Neural progenitor cell (in vitro differentiated cells): Measurements from ENCODE around the gene SSTR5. TPM values are rescaled to one million over a fixed set of nuclear protein-coding genes. Genes with fewer than 3 reads are reported as not detected.

ENCODE experiments used
- DNase-seq: peaks from one replicate; pipeline ENCODE4 v3.0.0-alpha.2; 2016; ENCODE audit warnings: low spot score
- H2AFZ ChIP-seq: fragments of 200-600 bp; sonication (generic); replicated peaks from 2 replicates; pipeline ENCODE4 v1.6.1; 2016; ENCODE audit warnings: antibody characterized with exemption
- H3F3A ChIP-seq: fragments of 200-600 bp; sonication (generic); 2 replicates; pipeline ENCODE4 v1.6.1; 2016; ENCODE audit warnings: antibody characterized with exemption, low read depth
- H3K27ac ChIP-seq: fragments of 200-600 bp; sonication (generic); 2 replicates; pipeline ENCODE4 v1.5.1; 2016; ENCODE audit warnings: mild to moderate bottlenecking
- H3K27me3 ChIP-seq: fragments of 200-600 bp; sonication (generic); 2 replicates; pipeline ENCODE4 v1.6.1; 2016; ENCODE audit warnings: mild to moderate bottlenecking, moderate library complexity
- H3K36me3 ChIP-seq: fragments of 200-600 bp; sonication (generic); 2 replicates; pipeline ENCODE4 v1.5.1; 2016
- H3K4me1 ChIP-seq: fragments of 200-600 bp; sonication (generic); 2 replicates; pipeline ENCODE4 v1.6.1; 2016; ENCODE audit warnings: mixed run types
- H3K4me2 ChIP-seq: fragments of 200-600 bp; sonication (generic); 2 replicates; pipeline ENCODE4 v1.6.1; 2016
- H3K4me3 ChIP-seq: fragments of 200-600 bp; sonication (generic); 2 replicates; pipeline ENCODE4 v1.5.1; 2016
- H3K79me2 ChIP-seq: fragments of 200-600 bp; sonication (generic); 2 replicates; pipeline ENCODE4 v1.6.1; 2016; ENCODE audit warnings: low read depth
- H3K9ac ChIP-seq: fragments of 200-600 bp; sonication (generic); 2 replicates; pipeline ENCODE4 v1.6.1; 2016
- H3K9me3 ChIP-seq: fragments of 200-600 bp; sonication (generic); 2 replicates; pipeline ENCODE4 v1.5.1; 2016; ENCODE audit warnings: low read depth
- H4K20me1 ChIP-seq: fragments of 200-600 bp; sonication (generic); 2 replicates; pipeline ENCODE4 v1.6.1; 2016; ENCODE audit warnings: low read depth
- H3K27ac Mint-ChIP-seq: 3 replicates; pipeline ENCODE4 v1.8.0; 2021; ENCODE audit warnings: mixed read lengths
- H3K27me3 Mint-ChIP-seq: 2 replicates; pipeline ENCODE4 v1.8.0; 2022; ENCODE audit warnings: low read depth, mild to moderate bottlenecking, inconsistent platforms, moderate library complexity, mixed read lengths; ENCODE audit not compliant: insufficient read depth
- H3K36me3 Mint-ChIP-seq: 3 replicates; pipeline ENCODE4 v1.8.0; 2021; ENCODE audit warnings: mixed read lengths
- H3K4me1 Mint-ChIP-seq: 3 replicates; pipeline ENCODE4 v1.8.0; 2021; ENCODE audit warnings: mixed read lengths
- H3K4me3 Mint-ChIP-seq: 3 replicates; pipeline ENCODE4 v1.8.0; 2021; ENCODE audit warnings: mild to moderate bottlenecking, moderate library complexity, mixed read lengths
- H3K9me3 Mint-ChIP-seq: 3 replicates; pipeline ENCODE4 v1.8.0; 2020; ENCODE audit warnings: mixed read lengths
- EZH2 ChIP-seq: fragments of 200-600 bp; sonication (generic); IDR thresholded peaks from 2 replicates; pipeline ENCODE4 v1.6.1; 2017; ENCODE audit warnings: antibody characterized with exemption, mild to moderate bottlenecking, moderate library complexity
- EZH2phosphoT487 ChIP-seq: fragments of 200-600 bp; sonication (generic); IDR thresholded peaks from 2 replicates; pipeline ENCODE4 v1.6.1; 2017; ENCODE audit warnings: antibody characterized with exemption
- total RNA-seq: library from RNA; depleted of rRNA; stranded (reverse); fragments of >200 nt; gene quantifications from 2 replicates; pipeline ENCODE4 v1.2.3, GENCODE V29; 2015; ENCODE audit warnings: low replicate concordance
- TF ChIP-seq, protein P1 (sequence below): fragments of 200-600 bp; sonication (generic); IDR thresholded peaks from 2 replicates; pipeline ENCODE4 v1.5.1; 2017; ENCODE audit warnings: antibody characterized with exemption, mild to moderate bottlenecking

Gene SSTR5
- total RNA-seq, 1 donor from 2014 or later = not detected

DNA sequence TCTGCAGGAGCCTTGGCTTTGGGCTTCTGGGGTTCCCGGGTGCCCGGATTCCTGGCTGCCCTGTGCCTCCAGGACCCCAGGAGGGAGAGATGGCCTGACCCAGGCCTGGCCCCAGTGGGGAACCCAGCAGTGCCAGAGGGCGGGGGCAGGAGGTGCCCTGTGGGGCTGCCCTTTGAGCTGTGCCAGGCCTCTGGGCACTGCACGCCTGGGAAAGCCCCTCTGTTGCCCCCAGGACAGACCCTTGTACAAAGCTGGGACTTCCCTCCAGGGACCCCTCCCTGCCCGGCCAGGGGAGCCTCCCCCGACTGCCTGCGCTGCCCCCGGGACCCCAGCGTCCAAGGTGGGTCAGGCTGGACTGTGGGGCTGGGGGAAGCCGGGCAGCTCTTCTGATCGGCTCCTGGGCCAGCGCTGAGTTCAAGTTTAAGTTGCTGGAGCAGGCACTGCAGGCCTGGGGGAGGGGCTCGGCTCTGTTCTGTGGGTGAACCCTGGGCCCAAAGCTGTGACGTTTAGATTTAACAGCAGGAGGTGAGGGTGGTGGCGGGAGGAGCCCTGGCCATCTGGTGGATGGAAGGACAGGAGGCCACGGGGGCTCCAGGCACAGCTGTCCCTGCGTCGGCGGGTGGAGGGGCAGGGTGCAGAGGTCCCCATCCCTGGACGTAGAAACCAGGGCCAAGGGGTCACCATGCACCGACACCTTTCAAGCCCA lies 51.1 kb downstream of the SSTR5 start:
- Mint-ChIP-seq H3K27me3 (peaks cover 4% of the 10 kb centered on the region), H3K4me3 (no peak overlapping the region), H3K36me3 (no peaks in the 10 kb centered on the region), H3K4me1 (peaks cover 9% of the 10 kb centered on the region), H3K27ac (no peak overlapping the region), H3K9me3 (no peaks in the 10 kb centered on the region)
- H2AFZ ChIP-seq = no peak overlapping the region
- H3K4me3 ChIP-seq = no peak overlapping the region
- no peaks in the 10 kb centered on the region for H4K20me1 ChIP-seq
- peaks cover 24% of the 10 kb centered on the region for H3K4me1 ChIP-seq
- TF ChIP-seq, protein P1, sequence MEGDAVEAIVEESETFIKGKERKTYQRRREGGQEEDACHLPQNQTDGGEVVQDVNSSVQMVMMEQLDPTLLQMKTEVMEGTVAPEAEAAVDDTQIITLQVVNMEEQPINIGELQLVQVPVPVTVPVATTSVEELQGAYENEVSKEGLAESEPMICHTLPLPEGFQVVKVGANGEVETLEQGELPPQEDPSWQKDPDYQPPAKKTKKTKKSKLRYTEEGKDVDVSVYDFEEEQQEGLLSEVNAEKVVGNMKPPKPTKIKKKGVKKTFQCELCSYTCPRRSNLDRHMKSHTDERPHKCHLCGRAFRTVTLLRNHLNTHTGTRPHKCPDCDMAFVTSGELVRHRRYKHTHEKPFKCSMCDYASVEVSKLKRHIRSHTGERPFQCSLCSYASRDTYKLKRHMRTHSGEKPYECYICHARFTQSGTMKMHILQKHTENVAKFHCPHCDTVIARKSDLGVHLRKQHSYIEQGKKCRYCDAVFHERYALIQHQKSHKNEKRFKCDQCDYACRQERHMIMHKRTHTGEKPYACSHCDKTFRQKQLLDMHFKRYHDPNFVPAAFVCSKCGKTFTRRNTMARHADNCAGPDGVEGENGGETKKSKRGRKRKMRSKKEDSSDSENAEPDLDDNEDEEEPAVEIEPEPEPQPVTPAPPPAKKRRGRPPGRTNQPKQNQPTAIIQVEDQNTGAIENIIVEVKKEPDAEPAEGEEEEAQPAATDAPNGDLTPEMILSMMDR = no peak
- TF ChIP-seq EZH2phosphoT487 (no peak), EZH2 (no peak)
- no peaks in the 10 kb centered on the region for H3K27me3 ChIP-seq
- no peaks in the 10 kb centered on the region for H3K79me2 ChIP-seq
- no peaks in the 10 kb centered on the region for H3K36me3 ChIP-seq
- no peaks in the 10 kb centered on the region for H3K9me3 ChIP-seq
- H3K9ac ChIP-seq = no peak overlapping the region
- no peak for DNase-seq
- H3F3A ChIP-seq = no peaks in the 10 kb centered on the region
- no peak overlapping the region for H3K27ac ChIP-seq
- no peak overlapping the region for H3K4me2 ChIP-seq

GRCh38 chr16:1124291-1124690 lies 51.7 kb downstream of the SSTR5 start:
- no peaks in the 10 kb centered on the region for H3K36me3 Mint-ChIP-seq
- H3K4me3 Mint-ChIP-seq = no peak overlapping the region
- H3K4me1 Mint-ChIP-seq = peaks cover 9% of the 10 kb centered on the region
- Histone ChIP-seq H3K27ac (no peak overlapping the region), H3K9ac (no peak overlapping the region), H3K36me3 (no peaks in the 10 kb centered on the region), H3F3A (no peaks in the 10 kb centered on the region), H2AFZ (no peak overlapping the region), H3K9me3 (no peaks in the 10 kb centered on the region), H3K27me3 (no peaks in the 10 kb centered on the region), H3K4me1 (peaks cover 24% of the 10 kb centered on the region), H4K20me1 (no peaks in the 10 kb centered on the region), H3K79me2 (no peaks in the 10 kb centered on the region), H3K4me3 (no peak overlapping the region), H3K4me2 (no peak overlapping the region)
- no peak overlapping the region for H3K27ac Mint-ChIP-seq
- peaks cover 4% of the 10 kb centered on the region for H3K27me3 Mint-ChIP-seq
- no peak for DNase-seq
- TF ChIP-seq EZH2 (no peak), EZH2phosphoT487 (no peak)
- TF ChIP-seq, protein P1 = no peak
- no peaks in the 10 kb centered on the region for H3K9me3 Mint-ChIP-seq

DNA sequence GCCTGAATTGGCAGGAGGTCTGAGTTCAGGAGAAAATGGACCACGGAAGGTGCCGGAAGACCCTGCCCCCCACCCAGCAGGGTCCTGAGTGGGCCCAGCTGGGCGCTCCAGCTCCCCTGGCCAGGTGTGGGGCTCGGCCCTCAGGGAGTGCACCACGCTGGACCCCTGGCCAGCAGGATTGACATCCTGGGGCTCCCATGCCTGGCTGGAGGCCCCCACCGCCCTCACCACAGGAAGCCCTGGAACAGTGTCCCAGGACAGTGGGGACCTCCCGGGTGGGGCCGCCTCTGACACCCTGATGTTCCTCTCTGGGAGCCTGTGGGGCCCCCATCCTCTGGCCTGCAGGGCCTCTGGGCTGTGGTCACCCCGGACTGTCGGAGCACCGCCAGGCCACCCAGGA lies 52.2 kb downstream of the SSTR5 start:
- no peaks in the 10 kb centered on the region for H3F3A ChIP-seq
- Mint-ChIP-seq H3K27me3 (peaks cover 4% of the 10 kb centered on the region), H3K4me1 (peaks cover 7% of the 10 kb centered on the region), H3K36me3 (no peaks in the 10 kb centered on the region), H3K27ac (no peak overlapping the region), H3K4me3 (no peak overlapping the region), H3K9me3 (no peaks in the 10 kb centered on the region)
- H3K79me2 ChIP-seq = no peaks in the 10 kb centered on the region
- no peaks in the 10 kb centered on the region for H3K9me3 ChIP-seq
- no peak for TF ChIP-seq EZH2
- TF ChIP-seq, protein P1 = no peak
- TF ChIP-seq EZH2phosphoT487 = no peak
- H3K27me3 ChIP-seq = no peaks in the 10 kb centered on the region
- no peak overlapping the region for H3K9ac ChIP-seq
- H3K4me2 ChIP-seq = no peak overlapping the region
- no peak for DNase-seq
- H2AFZ ChIP-seq = no peak overlapping the region
- no peak overlapping the region for H3K27ac ChIP-seq
- H4K20me1 ChIP-seq = no peaks in the 10 kb centered on the region
- H3K4me1 ChIP-seq = peaks cover 24% of the 10 kb centered on the region
- H3K36me3 ChIP-seq = no peaks in the 10 kb centered on the region
- H3K4me3 ChIP-seq = no peak overlapping the region
